GM13977 (cell line): Measurements from ENCODE around the gene OR12D3.

Experiments used
- DNase-seq: peaks from one replicate; pipeline ENCODE4 v3.0.0; 2012; ENCODE audit warnings: low spot score
- CTCF ChIP-seq: IDR thresholded peaks from 2 replicates; pipeline ENCODE4 v1.5.1; 2012; ENCODE audit warnings: mild to moderate bottlenecking, control low read depth; ENCODE audit not compliant: insufficient read depth; ENCODE audit errors: extremely low read depth, missing control alignments
- in situ Hi-C: fragments of 300-500 bp; cut with MboI; formaldehyde crosslinking; loops from one replicate; pipeline ENCODE4 v1.12.0; 2022; ENCODE audit warnings: low sequenced_read_pairs, low pct_unique_long_range_greater_than_20kb, mixed read lengths, inconsistent platforms; ENCODE audit not compliant: unreplicated experiment

Gene OR12D3

GRCh38 chr6:29375191-29375590 is at the start of gene OR12D3:
Gene OR12D3 (minus strand): TSS chr6:29375291. CDS start chr6:29375287, 4 bp downstream.
- no peak for TF ChIP-seq CTCF
- no peak for DNase-seq
- in situ Hi-C loops, result no loop called here

- in situ Hi-C loops, result no loop called here
- DNase-seq, result no peak
- no peak for TF ChIP-seq CTCF
These were observed 49.5 kb upstream of the OR12D3 start for GRCh38 chr6:29424575-29424974.

- no peak for TF ChIP-seq CTCF
- in situ Hi-C loops, result no loop called here
- DNase-seq, result no peak
These were observed 49.1 kb upstream of the OR12D3 start for GRCh38 chr6:29424168-29424567.

GRCh38 chr6:29419516-29419915 is 44.4 kb upstream of the OR12D3 start:
- no peak for DNase-seq
- TF ChIP-seq CTCF, result no peak
- in situ Hi-C loops, result no loop called here

GRCh38 chr6:29414588-29414987 is 39.5 kb upstream of the OR12D3 start, which contains the start of gene OR12D1:
Gene OR12D1 (plus strand): TSS chr6:29414928.
- no peak for DNase-seq
- in situ Hi-C loops, result no loop called here

GRCh38 chr6:29403801-29404200 is 28.7 kb upstream of the OR12D3 start:
- in situ Hi-C loops, result no loop called here

More at GRCh38 chr6:29414588-29414987, 39.5 kb upstream of the OR12D3 start, which contains the start of gene OR12D1:
- no peak for TF ChIP-seq CTCF

More at GRCh38 chr6:29403801-29404200, 28.7 kb upstream of the OR12D3 start:
- no peak for TF ChIP-seq CTCF
- no peak for DNase-seq
